GM20000 (cell line): ENCODE data around the gene APBB1.

Experiments used
- DNase-seq: peaks from one replicate; pipeline ENCODE4 v3.0.0; 2012; ENCODE audit warnings: low spot score
- CTCF ChIP-seq: IDR thresholded peaks from 2 replicates; pipeline ENCODE4 v1.5.1; 2012; ENCODE audit warnings: mild to moderate bottlenecking, control low read depth; ENCODE audit errors: extremely low read depth, missing control alignments

Gene APBB1

GRCh38 chr11:6356503-6357055 is 62.3 kb downstream of the APBB1 start:
- TF ChIP-seq CTCF, result no peak
- no peak for DNase-seq

DNA sequence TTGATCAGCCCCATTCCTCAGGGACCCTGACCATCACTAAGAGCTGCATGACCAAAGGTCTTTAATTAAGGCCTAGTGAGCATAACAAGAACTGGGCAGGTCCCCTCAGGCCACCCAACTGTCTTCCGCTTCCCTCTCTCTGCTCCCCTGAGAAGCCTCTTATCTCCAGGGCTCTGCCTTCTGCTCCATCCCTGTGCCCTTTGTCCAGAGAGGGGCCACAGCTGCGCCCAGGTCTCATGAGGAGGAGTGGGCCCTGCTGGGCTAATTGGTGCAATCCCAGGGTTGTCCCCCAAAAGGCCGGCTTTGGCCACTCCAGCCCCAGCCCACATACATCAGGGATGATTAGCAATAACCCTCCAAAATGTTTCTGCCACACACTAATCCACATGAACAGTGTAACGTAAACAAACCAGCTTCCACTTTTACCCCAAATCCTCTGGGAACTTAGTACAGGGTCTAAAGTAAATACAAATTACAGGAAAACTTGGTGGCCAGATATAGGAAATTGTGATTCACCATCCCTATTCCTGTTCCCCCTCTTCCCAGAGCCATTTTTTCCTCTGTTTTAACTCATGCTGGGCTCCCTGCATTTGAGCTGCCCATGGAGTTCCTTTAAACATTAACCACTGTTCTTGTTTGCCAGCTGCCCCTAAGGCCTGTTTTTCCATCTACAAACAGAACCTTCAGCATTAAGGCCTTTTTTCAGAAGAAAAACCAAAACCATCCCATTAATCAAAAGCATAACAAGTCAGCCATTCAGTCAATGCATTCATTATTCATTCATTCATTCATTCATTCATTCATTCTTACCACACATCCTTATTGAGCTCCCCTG is 64.0 kb downstream of the APBB1 start:
- no peak for DNase-seq
- TF ChIP-seq CTCF, result no peak

DNA sequence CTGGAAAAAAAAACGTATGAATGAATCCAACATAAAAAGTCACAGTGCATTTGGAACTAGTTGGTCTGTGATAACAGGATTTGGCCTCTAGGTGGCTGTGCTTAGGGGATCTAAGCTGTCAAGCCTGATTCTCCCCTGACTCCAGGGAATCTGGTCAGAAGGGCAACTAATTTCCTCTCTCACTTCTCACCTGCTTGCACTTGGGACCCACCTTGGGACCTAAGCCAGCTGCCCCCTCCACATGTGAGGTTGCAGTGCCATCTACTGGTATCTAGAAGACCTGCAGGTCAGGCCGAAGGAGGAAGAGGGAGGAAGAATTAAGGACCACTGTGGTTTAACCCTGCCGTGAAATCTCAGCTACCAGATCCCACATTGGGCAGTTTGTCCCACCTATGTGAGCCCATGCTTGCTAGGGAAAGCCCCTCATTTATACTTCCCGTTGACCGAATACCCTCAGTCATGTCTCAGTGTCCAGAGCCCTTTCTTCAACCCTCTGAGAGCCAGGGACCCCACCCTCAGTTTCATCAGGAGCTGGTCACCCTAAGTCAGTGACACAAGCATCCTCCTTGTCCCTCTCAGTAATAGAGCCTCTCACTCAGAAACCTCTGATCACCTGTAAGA is 65.4 kb downstream of the APBB1 start:
- DNase-seq, result peak; percentile 68
- peak; percentile 97 for TF ChIP-seq CTCF

DNA sequence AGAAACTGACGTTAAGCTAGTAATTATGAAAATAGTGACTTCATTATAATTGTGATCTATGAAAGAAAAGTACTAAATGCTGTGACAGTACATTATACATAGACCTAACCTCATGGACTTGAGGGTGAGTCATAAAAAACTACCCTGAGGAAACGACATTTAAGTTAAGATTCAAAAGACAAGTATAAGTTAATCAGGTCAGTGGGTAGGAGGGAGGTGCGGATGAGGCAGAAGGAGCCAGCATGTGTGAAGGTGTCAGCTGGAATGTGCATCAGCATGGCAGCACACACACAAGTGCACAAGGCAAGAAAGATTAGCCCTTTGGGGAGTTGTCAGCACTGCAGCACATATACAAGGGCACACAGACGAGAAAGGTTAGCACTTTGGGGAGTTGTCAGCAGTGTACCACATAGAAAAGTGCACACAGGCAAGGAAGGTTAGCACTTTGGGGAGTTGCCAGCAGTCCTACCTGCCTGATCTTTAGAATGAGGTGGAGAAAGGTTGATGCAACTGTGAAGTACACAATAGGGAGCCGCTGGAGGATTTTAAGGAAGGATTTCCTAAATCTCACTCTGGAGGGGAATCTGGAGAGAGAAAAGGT is 67.0 kb downstream of the APBB1 start:
- DNase-seq, result no peak
- TF ChIP-seq CTCF, result no peak

DNA sequence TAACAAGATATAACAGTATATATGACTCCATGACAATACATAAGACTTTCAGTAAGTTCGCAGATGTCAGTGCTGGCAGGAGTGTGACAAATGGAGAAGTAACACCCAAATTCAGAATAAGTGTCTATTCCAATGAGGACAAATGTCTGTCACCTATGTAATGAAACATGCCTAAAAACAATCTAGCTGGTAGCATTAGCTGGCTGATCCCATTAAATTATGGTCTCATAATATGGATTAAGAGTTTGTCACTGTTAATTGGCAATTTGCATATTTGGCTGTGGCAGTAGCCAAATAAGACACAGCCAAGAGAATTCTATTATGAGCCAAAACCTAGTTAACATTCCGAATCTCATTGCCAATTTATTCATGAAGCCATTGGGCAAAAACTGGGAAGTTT is 68.4 kb downstream of the APBB1 start:
- DNase-seq, result no peak
- no peak for TF ChIP-seq CTCF

DNA sequence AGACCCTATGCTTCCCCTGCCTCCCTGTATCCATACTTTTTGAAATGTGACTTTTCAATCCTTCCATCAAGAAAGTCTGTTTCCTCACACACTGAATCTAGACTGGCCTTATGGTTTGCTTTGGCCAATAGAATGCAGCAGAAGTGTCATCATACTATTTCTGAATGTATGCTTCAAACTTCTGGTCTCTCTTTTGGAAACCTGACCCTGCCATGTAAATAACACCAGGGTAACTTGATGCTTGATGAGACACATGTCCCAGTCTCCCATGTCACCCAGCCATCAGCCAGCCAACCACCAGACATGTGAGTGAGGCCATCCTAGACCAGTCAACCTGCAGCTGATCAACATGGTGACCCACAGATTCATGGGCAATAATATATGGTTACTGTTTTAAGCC is 68.9 kb downstream of the APBB1 start:
- no peak for DNase-seq
- TF ChIP-seq CTCF, result no peak

DNA sequence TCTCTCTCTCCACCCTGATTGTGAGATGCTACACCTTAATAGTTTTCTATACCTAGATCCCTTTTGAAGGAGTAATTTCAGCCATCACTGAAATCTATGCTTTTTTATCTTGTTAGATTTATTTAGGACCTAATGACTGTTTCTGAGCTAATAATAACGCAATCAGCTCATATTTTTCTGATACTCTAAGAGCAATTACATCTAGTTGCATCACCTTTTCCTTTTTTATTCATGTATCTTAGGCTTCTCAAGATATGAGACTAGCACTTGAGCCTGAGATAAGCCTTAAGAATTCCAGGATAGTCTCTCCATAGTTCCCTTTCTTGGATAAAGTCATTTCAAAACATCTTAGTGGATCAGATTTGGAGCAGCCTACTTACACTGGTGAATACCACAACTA is 73.5 kb downstream of the APBB1 start:
- no peak for TF ChIP-seq CTCF
- DNase-seq, result no peak
